GM21717 (cell line): ENCODE results near the gene CABLES2.

Source experiments
- ATAC-seq: cut with Tn5 transposase; IDR thresholded peaks from one replicate; pipeline ENCODE4 v1.9.1; 2021; ENCODE audit warnings: mild to moderate bottlenecking, moderate library complexity; ENCODE audit not compliant: unreplicated experiment

Gene CABLES2

DNA sequence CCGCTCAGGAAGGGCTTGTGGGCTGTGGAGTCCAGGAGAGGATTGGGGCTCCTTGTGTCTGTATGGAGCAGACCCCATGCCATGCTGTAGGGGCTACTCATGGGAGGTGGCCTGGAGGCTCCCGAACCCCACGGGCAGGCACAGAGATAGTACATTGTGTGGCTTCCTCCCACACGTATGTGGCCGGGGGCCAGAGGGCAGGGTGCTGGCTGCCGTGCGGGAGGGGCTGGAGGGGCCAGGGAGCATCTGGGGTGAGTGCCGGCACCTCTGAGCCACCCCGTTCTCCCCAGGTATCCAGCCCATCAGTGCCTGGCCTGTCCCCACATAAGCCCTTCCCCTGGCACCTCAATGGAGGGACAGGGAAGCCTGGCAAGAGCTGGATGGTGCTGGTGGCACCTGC lies 12.7 kb upstream of the CABLES2 start:
- ATAC-seq = no peak

DNA sequence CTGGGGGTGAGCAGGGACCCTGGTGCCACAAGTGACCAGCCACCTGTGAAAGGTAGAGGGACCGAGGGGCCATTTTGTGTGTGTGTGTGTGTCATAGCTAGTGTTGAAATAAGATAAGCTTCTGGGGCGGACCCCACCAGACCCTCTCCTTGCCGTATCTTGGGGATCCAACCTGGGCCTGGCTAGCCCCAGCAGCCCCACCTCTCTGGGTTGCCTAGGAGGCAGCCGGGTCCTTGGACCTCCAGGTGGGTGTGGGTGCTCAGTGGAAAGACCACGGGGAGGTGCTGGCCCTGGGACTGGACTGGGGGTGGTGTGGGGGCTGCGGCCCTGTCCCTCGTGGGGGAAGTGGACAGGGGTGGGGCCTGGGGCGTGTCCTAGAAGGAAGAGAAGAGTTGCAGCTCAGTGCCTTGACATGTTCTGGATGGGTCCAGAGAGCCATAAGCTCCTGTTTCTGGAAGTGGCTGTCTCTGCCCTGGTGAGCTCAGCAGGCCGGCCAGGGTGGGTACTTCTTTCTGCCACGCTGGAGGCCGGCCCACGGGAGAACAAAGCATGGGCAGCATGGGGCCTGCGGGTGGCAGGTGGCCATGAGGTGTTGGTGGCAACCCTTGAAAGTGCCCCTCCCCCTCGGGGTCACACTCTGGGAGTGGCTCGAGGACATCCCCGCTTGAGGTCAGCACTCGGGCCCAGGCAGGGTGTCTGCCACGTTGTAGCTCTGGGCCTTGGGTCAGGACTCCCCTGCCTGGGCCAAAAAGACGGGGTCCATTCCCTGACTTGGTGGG lies 11.8 kb upstream of the CABLES2 start:
- no peak for ATAC-seq

DNA sequence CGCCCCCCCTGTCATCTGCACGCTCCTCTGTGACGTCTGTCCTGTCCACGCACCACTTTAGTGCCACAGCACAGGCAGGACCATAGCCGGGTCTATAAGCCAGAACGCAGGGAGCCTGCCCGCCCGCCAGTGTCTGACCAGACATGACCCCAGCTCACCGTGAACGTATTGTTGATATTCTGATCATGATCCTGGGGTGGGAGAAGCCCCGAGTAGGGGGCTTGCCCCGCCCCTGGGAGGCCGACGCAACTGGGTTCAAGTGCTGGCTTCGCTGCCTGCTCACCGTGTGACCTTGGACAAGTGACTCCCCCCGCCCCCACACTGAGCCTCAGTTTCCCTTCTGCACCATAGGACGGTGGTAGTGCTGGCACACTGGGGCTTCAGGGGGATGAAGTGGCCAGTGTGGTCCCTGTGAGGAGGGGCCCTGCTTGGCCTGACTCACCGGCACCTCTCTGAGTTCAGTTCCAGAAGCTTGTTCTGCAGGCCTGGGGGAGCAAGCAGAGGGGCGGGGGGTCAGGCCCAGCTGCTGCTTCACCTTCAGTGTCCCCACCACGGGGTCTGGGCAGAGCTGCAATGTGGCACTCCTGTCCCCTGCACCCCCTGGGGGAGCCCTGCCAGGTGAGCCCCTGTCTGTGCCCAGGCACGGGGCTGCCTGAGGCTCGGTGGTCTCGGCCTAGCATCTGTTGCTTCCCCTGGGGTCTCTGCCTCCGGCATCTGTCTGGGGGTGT lies 11.1 kb upstream of the CABLES2 start:
- ATAC-seq = no peak

DNA sequence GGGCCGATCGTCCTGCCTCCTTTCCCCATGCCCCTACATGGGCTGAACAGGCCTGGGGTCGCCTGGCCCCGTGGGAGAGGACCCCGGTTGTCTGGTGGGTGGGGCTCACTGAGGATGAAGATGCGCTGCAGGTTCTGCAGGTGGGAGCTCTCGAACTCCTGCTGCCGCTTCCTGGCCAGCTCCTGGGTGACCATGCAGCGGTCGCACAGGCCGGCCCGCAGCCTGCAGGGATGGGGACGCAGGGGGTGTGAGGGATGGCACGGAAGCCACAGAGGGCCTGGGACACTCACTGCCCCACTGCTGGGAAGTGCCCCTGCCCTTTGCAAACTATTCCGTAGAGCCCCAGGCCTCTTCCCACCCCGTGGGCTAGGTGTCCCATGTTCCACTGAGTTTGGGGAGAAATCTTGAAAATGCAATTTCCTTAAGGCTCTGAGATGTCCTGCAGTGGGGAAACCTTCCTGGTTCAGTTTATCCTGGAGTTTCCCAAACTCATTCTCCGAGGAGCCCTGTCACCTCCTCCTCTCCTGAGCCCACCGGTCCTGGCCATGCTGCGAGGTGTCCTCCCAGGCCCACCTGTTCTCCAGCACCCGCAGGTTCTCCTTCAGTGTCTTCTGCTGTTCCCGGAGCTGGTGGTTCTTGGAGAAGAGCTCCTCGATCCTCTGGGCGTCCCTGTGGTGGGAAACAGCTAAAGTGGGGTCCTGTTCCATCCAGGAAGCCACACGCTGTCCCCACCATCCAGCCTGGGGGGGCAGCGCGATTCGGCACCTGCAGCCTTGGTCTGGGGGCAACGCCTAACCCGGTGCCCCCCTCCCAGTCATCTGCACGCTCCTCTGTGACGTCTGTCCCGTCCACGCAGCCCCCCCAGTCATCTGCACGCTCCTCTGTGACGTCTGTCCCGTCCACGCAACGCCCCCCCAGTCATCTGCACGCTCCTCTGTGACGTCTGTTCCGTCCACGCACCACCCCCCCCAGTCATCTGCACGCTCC lies 9.9 kb upstream of the CABLES2 start:
- no peak for ATAC-seq

DNA sequence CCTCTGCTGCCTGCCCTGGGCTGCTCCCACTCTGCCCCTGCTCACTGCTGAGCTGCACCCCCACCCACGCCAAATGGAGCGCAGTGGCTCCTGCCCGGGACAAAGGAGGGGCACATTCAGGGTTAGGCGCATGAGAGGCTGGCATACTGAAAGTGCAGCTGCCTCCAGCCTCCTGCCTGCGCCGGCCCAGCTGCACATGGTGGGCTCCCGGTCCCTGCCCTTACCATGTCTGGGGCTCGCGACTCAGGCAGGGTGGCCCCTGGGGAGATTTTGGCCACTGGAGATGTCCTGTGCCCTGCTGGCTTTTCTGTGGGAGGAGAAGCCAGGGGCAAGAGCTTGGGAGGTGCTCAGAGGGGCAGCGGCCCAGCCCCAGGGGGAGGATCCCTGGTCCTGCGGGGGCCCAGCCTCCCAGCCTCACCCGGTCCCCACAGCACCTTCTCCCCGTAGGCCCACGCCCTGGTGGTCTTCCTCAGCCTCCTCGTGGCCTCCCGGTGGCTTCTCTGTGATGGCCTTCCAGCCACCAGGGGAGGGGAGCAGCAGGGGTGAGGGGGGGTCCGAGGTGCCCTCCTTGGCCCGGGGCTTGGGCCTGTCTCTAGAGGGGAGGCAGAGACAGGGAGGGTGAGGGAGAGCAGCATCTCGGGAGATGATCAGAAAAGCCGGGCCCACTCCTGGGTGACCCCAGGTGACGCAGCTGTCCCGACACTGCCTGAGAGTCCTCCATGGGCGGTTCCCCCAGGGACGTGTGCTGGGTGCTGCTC lies 8.4 kb upstream of the CABLES2 start:
- no peak for ATAC-seq

DNA sequence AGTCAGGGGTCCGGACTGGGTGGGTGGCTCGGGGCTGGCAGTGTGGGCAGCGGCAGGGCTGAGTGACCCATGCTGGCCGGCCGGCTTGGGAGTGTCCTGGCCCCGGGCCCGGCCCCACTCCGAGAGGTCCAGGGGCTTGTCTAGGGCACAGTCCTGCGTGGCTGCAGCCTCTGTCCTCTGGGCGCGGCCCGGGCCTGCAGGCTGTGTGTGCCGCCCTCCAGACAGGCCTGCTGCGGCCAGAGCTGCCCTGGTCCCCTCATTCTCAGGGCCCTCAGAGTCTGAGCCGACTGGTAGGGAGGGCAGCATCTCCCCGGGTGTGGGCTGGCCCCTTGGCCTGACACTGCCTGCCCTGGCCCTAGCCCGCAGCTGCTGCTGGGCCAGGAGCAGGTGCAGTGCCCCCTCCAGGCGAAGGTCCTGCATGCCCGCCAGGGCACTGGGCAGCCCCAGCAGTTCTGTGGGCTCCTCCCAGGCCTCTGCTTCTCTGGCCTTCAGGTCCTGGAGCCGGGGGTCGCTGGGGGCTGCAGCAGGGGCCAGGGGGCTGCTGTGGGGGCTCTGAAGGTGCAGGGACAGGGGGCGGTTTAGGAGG lies 6.9 kb upstream of the CABLES2 start:
- no peak for ATAC-seq

DNA sequence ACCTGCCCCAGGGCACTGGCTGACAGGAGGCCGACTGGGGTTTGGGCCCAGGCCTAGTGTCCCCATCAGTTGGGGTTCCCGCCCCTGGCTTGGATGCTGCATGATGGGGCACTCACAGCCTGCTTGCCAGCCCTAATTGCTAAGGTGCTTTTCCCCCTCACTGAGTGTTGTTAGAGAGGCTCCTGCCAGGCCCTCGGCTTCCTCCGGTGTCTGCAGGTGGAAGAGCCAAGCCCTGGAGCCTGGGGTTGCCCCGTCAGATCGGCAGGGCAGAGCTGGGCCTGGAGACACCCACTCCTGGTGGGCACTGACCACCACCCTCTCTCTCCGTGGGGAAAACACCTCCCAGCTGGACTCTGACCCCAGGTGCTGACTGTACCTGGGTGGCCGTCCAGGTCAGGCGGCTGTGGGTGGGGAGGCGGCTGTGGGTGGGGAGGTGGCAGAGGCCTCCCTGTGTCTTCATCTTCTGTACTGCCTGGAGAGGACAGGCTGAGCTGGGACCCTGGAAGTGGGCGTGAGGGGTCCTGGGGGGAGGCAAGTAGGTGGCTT lies 6.0 kb upstream of the CABLES2 start:
- no peak for ATAC-seq

DNA sequence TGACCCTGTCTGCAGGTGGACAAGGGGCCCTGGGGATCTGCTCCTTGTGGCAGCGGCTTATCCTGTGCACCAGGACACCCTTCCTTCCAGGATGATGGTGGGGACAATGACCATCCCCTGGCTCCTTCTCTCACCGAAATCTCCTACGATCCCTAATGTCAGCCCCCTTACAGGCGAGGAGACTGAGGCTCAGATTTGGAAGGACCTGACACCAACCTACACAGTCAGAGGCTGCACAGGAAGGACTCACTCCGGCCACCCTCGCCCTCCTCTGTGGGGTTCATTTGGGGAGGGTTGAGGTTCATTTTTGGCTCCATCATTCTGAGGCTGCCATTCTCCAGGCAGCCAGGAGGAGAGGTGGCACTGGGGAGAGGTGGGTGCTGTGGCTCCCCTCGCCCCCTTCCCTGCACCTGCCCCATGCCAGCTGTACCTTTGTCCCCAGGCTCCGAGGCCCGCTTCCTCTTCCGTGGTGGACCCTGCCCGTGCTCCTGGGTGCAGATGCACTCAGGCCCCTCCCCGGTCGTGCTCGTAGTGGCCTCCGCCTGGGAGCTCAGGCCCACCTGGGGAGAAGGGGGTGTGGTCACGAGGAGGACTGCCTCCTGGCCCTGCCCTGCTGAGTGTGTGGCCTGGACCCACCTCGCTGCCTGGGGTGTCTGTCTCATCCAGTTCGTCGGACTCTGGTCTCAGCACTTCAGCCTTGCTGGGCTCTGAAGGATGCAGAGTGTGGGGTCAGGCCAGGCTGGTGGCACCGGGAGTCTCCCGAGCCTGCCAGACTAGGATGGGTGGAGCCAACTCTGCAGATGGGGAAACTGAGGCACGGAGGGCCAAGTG lies 5.3 kb upstream of the CABLES2 start:
- no peak for ATAC-seq

DNA sequence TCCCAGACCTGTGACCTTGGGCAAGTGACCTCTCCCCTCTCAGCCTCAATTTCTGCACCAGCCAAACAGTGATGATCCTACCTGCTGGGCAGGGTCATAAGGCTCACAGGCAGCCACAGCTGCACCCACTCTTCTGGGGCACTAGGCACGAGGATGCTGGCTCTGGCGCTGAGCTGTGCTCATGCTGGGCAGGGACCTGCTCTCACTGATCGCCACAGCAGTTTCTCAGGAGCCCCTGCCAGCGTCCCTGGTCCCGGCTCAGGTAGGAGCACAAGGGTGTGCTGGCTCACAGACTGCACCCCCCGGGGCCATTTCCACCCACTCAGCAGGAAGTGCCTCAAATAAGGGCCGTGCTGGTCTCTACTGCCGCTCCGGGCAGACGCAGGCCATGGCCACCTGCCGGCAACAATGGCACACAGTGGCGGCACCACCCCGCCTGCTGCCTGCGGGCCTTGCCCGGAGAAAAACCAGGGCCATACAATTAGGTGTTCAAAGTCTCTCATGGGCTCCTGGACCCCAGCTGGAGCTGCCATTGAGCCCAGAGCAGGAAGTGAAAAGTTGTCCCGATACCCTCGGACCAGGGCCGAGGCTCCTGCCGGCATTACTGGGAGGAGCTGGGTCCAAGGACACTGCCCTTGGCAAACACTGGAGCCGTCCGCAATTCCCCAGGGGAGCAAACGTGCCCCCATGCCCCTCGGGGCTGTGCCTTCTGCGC lies 4.6 kb upstream of the CABLES2 start:
- ATAC-seq = no peak

DNA sequence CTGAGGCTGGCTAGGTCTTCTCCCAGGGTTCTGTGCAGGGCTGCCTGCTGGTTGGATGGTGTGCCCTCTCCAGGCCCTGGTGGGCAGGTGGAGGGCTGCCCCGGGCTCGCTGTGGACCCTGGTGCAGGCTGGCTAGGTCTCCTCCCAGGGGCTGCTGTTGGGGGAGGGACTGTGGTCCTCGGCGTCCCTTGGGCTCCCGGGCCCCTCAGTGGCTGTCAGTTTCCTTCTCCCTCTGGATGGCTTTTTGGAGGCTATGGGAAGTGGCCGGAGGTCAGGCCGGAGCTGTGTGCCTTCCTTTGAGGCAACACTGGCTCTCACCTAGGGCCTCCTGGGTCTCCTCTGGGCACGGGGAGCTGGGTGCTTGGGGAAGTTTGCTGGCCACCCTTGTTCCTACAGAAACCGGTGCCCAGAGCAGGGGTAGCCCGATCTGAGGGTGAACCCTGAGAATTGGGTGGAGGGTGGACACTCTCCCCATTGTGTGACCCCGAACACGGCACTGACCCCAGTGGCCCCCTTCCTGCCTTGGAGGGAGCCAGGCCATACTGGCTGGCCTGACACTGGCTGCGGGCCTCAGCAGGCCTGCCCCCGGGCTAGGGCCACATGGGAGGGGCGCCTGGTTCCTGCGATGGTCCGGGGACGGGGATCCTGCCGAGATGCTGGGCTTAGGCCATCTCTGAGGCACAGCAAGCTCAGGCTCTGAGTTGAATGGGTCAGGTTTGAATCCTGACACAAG lies 3.8 kb upstream of the CABLES2 start:
- no peak for ATAC-seq

DNA sequence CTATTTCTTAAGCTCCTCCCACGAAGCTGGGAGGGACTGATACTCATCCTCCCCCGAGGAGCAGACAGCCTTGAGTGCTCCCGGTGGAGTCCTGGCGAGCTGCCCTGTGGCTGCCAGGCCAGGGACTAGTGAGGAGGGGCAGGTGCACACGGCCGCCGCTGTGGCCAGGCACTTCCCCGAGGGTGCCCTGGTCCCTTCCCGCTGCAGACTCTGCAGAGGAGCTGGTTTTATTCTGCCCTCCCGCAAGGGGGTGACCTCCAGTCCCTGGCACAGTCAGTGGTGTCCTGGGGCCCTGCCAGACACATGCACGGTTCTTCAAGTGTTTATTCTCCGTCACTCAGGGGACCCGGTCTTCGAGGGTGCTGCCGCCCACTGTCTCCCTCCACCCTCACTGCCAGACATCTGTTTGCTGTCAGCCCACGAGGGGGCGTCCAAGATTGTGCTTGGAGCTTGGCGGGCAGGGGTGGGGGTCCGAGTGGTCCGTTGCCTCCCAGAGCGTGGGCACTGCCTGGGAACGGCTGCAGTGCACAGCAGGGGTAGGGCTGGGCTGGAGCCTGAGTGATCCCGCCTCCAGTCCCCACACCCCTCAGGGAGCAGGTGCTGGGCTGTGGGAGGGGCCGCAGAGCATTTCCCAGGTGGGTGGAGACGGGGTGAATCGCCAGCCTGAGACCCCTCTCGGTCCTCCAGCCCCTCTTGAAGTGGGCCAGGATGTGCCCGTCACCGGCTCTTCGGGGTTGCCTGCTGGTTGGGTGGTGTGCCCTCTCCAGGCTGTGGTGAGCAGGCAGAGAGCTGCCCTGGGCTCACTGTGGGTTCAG lies 3.1 kb upstream of the CABLES2 start:
- no peak for ATAC-seq

DNA sequence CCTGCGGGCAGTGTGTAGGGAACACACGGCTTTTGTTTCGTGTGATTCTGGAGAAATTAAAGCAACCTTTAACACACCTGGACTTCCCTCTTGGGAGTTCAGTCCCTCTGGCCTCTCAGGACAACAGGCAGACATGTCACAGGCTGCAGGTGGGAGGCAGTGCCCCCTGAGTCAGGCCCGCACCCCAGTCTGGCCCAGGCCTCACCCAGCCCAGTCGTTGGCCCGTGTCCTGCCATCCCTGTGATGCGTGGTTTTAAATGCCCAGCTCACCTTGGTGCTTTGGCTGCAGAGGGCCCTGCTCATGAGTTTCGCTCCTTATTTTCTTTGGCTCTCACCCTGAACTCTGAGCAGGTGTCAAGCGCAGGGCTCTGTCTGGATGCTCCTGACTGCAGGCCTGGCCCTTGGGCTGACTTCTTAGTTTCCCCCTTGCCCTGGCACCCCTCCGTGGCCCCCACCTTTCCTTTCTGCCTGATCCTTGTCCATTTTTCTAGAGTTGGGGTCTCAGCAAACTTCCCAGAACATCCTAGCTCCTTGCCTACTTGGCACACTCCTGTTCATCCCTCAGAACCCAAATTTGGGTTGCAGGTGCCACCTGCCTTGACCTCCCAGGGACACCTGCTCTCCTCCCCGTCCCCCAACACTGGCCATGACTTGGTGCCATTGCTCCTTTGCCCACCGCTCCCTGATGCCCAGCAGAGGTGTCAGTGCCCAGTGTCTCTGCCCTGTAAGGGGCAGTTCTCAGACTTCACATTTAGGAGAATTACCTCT lies 2.2 kb upstream of the CABLES2 start:
- no peak for ATAC-seq

DNA sequence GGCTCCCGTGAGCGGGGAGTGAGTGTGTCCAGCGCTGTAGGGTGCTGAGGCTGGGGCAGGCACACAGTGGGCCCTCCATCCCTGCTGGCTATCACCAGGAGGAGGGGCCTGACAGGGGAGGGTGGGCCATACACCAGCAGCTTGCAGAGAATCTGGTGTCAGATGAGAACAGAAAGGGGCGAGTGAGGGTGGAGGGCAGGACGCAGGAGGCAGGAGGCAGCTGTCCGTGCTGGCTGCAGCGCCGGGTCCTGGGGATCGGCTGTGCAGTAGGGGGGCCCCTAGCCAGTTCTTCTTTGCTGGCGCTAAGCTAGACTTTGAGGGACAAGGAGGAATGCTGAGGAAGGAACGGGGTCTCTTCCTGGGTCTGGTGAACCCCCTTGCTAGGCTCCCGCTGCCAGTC lies 1.6 kb upstream of the CABLES2 start:
- ATAC-seq = no peak

DNA sequence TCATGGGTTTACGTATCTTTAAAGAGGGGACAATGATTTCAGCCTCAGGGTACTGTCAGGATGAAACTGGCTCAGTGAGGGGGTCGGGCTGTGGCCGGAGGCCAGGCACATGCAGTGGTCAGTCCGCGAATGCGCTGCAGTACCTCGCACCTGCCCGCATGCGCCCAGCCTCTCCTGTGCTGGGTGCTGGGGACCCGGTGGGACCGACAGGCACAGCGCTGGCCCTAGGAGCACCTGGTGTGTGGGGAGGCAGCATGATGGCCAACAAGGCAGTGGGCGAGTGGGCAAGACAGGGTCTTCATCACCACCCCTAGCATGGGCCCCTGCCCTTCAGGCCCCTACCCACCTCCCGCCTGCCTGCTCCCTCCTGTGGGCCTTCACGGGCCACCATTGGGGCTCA lies 970 bp upstream of the CABLES2 start:
- ATAC-seq = no peak

DNA sequence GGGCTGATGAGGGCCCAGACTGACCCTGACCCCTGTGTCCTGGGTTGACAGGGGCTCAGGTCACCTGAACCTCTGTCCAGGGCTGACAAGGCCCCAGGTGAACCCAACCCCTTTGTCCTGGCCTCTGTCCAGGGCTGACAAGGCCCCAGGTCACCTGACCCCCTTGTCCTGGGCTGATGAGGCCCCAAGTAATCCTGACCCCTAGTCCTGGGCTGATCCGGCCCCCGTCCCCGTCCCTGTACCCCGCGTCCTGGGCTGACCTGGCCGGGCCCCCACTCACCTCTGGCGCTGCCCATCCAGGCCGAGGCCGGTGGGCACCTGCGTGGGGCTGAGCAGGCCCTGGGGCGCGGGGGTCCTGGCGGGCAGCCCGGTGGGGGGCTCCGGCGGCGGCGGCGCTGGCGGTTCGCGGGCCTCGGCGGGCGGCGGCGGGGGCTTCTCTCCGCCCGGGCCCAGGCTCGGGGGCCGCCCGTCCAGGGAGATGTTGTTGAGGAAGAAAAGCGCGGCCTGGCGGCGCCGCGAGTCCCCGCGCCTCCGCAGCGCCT lies 379 bp downstream of the CABLES2 start:
- peak; percentile 1 for ATAC-seq

DNA sequence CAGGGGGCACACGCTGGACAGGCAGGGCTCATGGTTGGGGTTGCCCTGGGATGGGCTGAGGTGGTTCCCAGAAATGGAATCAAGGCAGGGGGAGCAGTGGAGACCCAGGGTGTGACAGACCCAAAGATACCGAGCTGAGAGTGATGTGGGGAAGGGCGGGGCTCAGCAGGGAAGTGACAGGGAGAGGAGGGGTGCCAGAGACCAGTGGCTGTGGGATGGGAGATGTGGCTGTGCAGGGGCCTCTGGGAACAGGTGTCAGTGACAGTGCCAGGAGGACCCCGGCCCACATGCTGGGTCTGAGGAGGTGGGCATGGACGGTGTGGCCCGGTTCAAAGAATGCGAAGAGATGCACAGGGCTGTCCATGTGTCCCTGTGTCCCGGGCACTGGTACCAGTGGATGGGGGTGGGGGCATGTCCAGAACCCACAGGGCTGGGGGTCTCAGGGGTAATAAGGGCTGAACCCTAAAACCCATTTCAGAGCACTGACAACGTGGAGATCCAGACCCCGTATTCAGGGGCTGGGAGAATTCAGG lies 1.0 kb downstream of the CABLES2 start:
- ATAC-seq = no peak
